BE2C (cell line): ENCODE results near the gene MCAT.

Experiments
- DNase-seq: peaks from one replicate; pipeline ENCODE4 v3.0.0-alpha.2; 2020
- H3K27me3 ChIP-seq: fragments of 250-450 bp; sonication (Bioruptor Pico); 2 replicates; pipeline ENCODE4 v1.5.1; 2020; ENCODE audit warnings: mild to moderate bottlenecking
- H3K36me3 ChIP-seq: fragments of 250-450 bp; sonication (Bioruptor Pico); 2 replicates; pipeline ENCODE4 v1.5.1; 2020; ENCODE audit warnings: mild to moderate bottlenecking
- H3K4me1 ChIP-seq: fragments of 250-450 bp; sonication (Bioruptor Pico); 2 replicates; pipeline ENCODE4 v1.5.1; 2020
- H3K4me3 ChIP-seq: 2 replicates; pipeline ENCODE4 v1.5.1; 2011; ENCODE audit warnings: low read depth, low read length
- H3K9me3 ChIP-seq: fragments of 250-450 bp; sonication (Bioruptor Pico); 2 replicates; pipeline ENCODE4 v1.5.1; 2020
- TF ChIP-seq, protein P1 (sequence below): IDR thresholded peaks from 2 replicates; pipeline ENCODE4 v1.5.1; 2012; ENCODE audit warnings: mild to moderate bottlenecking, low read depth, low read length

The MCAT gene

DNA sequence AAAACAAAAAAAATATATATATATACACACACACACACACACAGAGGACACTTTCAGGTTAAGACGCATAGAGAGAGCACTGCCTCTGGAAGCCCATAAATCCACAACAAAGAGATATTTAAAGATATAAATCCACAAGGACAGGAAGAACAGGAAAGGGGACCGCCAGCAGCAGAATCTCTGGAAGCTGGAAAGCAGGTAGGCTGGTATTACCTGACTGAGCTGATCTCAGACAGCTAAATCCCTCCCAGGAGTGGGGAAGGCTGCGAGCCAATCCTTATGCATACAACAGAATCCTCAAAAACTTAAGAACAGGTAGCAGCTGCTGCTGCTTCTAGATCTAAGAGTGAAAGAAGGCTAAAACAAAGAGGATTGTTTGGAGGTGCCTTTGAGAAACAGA, 1.8 kb upstream of the MCAT start:
- Histone ChIP-seq H3K9me3 (no peaks in the 10 kb centered on the region), H3K36me3 (peaks cover 13% of the 10 kb centered on the region), H3K4me1 (no peaks in the 10 kb centered on the region), H3K4me3 (no peak overlapping the region), H3K27me3 (no peaks in the 10 kb centered on the region)
- TF ChIP-seq, protein P1, sequence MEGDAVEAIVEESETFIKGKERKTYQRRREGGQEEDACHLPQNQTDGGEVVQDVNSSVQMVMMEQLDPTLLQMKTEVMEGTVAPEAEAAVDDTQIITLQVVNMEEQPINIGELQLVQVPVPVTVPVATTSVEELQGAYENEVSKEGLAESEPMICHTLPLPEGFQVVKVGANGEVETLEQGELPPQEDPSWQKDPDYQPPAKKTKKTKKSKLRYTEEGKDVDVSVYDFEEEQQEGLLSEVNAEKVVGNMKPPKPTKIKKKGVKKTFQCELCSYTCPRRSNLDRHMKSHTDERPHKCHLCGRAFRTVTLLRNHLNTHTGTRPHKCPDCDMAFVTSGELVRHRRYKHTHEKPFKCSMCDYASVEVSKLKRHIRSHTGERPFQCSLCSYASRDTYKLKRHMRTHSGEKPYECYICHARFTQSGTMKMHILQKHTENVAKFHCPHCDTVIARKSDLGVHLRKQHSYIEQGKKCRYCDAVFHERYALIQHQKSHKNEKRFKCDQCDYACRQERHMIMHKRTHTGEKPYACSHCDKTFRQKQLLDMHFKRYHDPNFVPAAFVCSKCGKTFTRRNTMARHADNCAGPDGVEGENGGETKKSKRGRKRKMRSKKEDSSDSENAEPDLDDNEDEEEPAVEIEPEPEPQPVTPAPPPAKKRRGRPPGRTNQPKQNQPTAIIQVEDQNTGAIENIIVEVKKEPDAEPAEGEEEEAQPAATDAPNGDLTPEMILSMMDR = no peak
- DNase-seq = no peak

DNA sequence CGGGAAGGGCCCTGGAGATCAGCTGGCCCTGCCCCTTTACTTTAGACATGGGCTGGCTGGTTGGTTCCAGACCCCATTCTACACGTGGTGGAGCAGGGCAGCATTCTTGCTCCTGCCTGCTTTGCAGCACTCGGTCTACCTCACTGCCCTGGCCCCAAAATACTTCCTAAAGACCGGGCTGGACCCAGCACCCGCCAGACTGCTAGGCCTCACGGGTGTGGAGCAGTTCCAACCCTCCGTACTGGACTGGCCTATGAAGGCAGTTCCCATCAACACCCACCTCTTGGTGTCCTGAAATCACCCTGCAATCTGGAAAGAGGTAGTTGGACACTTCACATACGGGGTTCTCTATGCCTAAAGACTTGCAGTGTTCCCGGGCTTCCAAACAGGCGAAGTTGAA, 6.4 kb downstream of the MCAT start:
- no peak overlapping the region for H3K4me3 ChIP-seq
- H3K36me3 ChIP-seq = peaks cover 80% of the 10 kb centered on the region
- no peaks in the 10 kb centered on the region for H3K4me1 ChIP-seq
- no peaks in the 10 kb centered on the region for H3K9me3 ChIP-seq
- no peaks in the 10 kb centered on the region for H3K27me3 ChIP-seq
- TF ChIP-seq, protein P1 = no peak
- no peak for DNase-seq

DNA sequence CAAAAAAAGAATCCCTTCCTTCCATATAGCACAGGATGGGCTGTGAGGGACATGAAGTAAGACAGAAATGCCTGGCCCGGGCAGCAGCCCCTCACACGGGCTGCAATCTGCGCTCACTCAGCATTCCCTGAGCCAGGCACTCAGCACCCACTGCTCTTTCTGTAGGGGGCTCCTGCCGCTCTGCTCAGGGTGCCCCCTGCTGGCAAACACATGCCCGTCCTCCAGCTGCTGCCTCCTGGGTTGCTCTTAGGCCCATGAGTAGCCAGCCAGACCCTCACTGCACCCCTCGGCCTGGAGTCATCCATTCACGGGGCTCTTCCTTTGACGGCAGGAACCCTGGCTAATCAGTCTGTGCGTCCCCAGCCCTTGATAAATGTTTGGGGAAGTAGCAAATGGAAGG, 6.9 kb downstream of the MCAT start:
- TF ChIP-seq, protein P1 = peak; percentile 83
- H3K4me1 ChIP-seq = no peaks in the 10 kb centered on the region
- peaks cover 84% of the 10 kb centered on the region for H3K36me3 ChIP-seq
- peak; percentile 75 for DNase-seq
- H3K9me3 ChIP-seq = no peaks in the 10 kb centered on the region
- H3K27me3 ChIP-seq = no peaks in the 10 kb centered on the region
- H3K4me3 ChIP-seq = no peak overlapping the region

DNA sequence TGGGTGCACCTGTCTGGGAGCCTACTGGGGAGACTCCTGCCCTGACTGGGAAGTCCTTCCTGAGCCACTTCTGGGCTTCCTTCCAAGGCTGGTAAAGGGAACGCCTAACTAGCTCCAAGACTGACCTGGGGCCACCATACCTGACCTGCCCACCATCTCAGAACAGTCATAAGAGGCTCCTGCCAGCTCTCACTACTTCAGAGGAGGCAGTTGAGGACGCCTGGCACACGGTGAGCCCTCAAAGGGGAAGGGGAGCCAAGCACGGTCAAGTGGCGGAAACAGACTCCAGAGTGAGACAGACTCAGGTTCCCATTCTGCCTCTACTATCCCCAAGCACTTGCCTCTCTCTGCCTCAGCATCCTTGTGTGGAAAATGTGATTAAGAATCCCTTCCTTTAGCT, 7.6 kb downstream of the MCAT start:
- Histone ChIP-seq H3K4me1 (no peaks in the 10 kb centered on the region), H3K27me3 (no peaks in the 10 kb centered on the region), H3K4me3 (no peak overlapping the region), H3K36me3 (peaks cover 80% of the 10 kb centered on the region), H3K9me3 (no peaks in the 10 kb centered on the region)
- TF ChIP-seq, protein P1 = no peak
- DNase-seq = no peak

DNA sequence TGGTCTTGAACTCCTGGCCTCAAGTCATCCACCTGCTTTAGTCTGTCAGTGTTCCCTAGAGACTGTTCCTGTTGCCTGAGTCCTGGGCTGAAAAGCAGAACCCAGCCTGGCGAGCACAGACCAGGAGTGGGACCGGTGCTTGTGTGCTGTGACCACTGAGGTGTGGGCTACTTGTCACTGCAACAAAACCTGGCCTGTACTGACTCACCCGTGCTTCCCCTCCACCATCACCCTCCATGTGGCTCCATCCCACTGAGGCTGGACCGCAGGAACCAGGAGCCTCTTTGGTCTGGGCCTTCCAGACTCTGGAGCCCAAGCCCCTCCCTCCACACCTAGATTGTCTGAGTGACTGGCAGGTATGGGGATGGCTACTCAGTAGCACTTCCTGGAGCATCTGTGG, 8.6 kb downstream of the MCAT start:
- no peaks in the 10 kb centered on the region for H3K9me3 ChIP-seq
- H3K4me1 ChIP-seq = no peaks in the 10 kb centered on the region
- DNase-seq = no peak
- no peak overlapping the region for H3K4me3 ChIP-seq
- TF ChIP-seq, protein P1 = no peak
- H3K36me3 ChIP-seq = peaks cover 73% of the 10 kb centered on the region
- no peaks in the 10 kb centered on the region for H3K27me3 ChIP-seq

DNA sequence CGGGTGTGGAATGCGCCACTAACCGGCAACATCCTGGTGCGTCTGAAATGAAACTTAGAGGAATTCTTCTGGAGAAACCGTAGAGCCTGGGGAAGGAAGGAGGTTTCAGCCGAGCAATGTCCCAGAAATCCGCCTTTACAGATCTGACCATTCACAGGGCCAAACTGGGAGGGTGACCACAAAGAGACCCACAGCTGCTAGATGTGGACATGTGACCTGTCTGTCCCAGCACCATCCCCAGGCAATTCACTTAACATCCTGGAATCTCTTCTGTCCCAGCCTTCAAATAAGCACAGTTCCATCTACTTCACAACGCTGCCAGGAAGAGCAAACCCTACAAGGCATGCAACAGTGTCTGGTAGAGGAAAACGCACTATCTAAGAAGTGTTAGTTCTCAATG, 9.8 kb downstream of the MCAT start:
- no peaks in the 10 kb centered on the region for H3K27me3 ChIP-seq
- TF ChIP-seq, protein P1 = no peak
- peaks cover 65% of the 10 kb centered on the region for H3K36me3 ChIP-seq
- no peak for DNase-seq
- H3K4me3 ChIP-seq = no peak overlapping the region
- no peaks in the 10 kb centered on the region for H3K9me3 ChIP-seq
- H3K4me1 ChIP-seq = no peaks in the 10 kb centered on the region
